Thoracic aorta (tissue), 2 donors: ENCODE results near the gene VPS72. TPM values are rescaled to one million over a fixed set of nuclear protein-coding genes. Genes with fewer than 3 reads are reported as not detected.

Experiments used
- ATAC-seq: fragments of 150-250 bp; one replicate; pipeline ENCODE4 v1.8.0; 2017; ENCODE audit warnings: low read depth; ENCODE audit not compliant: insufficient number of reproducible peaks, low FRiP score
- DNase-seq: peaks from one replicate; pipeline ENCODE4 v3.0.0-alpha.2; 2020; ENCODE audit warnings: low spot score
- H3K27ac ChIP-seq, 2 donors: fragments of 200-600 bp; sonication (generic); 1 replicate in 1 of 2; 2 replicates in 1 of 2; pipeline ENCODE4 v1.5.1; 2016; ENCODE audit warnings: mild to moderate bottlenecking in 2 of 2, moderate library complexity in 2 of 2
- H3K27me3 ChIP-seq: fragments of 200-600 bp; sonication (generic); replicated peaks from 2 replicates; pipeline ENCODE4 v1.6.0; 2016; ENCODE audit warnings: mild to moderate bottlenecking; ENCODE audit not compliant: insufficient read depth
- H3K36me3 ChIP-seq: fragments of 200-600 bp; sonication (generic); one replicate; pipeline ENCODE4 v1.5.1; 2016
- H3K4me1 ChIP-seq, 2 donors: fragments of 200-600 bp; sonication (generic); 1 replicate in 1 of 2; 2 replicates in 1 of 2; pipeline versions ENCODE4 v1.5.1 to v1.6.0; 2016; ENCODE audit warnings: low read depth in 2 of 2, mild to moderate bottlenecking in 1 of 2; ENCODE audit not compliant: control insufficient read depth in 1 of 2
- H3K4me3 ChIP-seq: fragments of 200-600 bp; sonication (generic); 2 replicates; pipeline ENCODE4 v1.5.1; 2016; ENCODE audit warnings: mild to moderate bottlenecking
- H3K9me3 ChIP-seq: fragments of 200-600 bp; sonication (generic); 2 replicates; pipeline ENCODE4 v1.5.1; 2016
- CTCF ChIP-seq: fragments of 200-600 bp; sonication (generic); IDR thresholded peaks from one replicate; pipeline ENCODE4 v1.5.1; 2019; ENCODE audit warnings: antibody characterized with exemption
- total RNA-seq, 2 donors: library from RNA; depleted of rRNA; stranded (reverse); fragments of >200 nt; gene quantifications; one replicate each; pipeline versions ENCODE4 v1.1.0 to v1.2.3, GENCODE V29; 2016

VPS72 gene
- total RNA-seq, 2 donors from 2014 or later: 32.5 to 39.7 TPM

DNA sequence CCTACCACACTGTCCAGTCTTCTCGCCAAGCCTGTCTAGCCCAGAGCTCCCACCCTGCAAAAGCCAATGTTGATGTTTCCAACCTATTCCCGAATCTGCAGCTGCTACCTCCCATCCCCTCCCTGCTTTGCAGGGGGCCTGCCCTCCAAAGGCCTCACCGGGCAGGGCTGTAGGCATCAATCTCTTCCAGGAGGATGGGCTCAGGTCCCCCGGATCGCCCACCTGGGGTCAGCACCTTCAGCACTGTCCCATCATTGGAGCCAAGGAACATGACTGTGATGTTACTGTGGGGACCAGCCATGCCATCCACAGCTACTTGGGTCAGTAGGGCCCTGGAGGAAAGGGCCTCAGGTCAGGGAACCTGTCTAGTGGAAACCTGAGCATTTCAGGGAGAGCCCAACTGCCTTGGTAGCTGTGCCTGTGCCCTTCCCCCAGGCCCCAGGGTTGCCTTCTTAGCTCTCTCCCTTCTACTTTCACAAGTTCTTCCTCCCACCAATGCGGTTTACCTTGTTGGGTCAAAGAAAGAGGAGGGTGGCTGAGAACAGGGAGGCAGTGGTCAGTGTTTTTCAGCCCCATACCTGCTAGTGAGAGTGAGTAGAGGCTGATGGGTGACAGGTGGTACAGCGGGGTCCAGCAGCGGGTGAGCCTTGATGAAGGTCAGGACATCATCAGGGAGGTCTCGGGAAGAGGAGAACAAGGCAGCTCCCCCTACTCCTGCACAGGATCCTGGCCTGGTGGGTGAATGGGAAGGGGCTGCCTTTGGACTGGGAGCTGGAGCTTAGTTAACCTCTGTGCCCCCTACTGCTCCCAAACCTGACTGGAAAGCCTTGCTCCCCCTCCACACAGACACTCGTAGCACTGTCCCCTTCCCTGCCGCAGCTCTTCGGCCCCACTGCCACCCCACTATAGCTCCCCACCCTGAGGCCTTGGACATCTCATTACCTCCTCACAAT is 54.3 kb downstream of the VPS72 start:
- Histone ChIP-seq H3K27ac (no peak overlapping the region), H3K27me3 (no peaks in the 10 kb centered on the region), H3K4me1 (no peaks in the 10 kb centered on the region), H3K36me3 (peaks cover 5% of the 10 kb centered on the region), H3K9me3 (no peaks in the 10 kb centered on the region), H3K4me3 (no peak overlapping the region)
- DNase-seq: no peak
- no peak for TF ChIP-seq CTCF
- ATAC-seq: no peak

DNA sequence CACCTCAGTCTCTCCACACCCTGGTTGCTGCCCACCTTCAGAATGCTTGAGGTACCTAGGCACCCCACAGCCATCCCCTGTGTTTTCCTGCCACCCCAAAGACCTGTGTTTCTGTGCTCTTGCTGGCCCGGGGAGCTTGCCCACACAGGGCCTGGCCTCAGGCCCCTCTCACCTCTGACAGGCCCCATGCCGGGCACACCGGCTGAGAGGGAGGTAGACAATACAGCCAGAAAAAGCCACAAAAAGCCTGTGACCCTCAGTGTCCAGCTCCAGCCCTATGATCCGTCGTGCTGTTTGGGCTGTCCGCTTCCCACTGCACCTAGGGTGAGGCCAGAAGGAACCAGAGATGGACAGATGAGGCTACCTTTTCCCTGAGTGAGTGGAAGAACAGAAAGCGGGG is 55.0 kb downstream of the VPS72 start:
- H3K9me3 ChIP-seq: no peaks in the 10 kb centered on the region
- ATAC-seq: no peak
- H3K27me3 ChIP-seq: no peaks in the 10 kb centered on the region
- H3K36me3 ChIP-seq: peaks cover 5% of the 10 kb centered on the region
- no peak for DNase-seq
- no peaks in the 10 kb centered on the region for H3K4me1 ChIP-seq
- no peak overlapping the region for H3K4me3 ChIP-seq
- TF ChIP-seq CTCF: no peak
- no peak overlapping the region for H3K27ac ChIP-seq

GRCh38 chr1:151134396-151134795 is 55.6 kb downstream of the VPS72 start:
- DNase-seq: no peak
- peaks cover 5% of the 10 kb centered on the region for H3K36me3 ChIP-seq

GRCh38 chr1:151133018-151133806 is 56.8 kb downstream of the VPS72 start:
- ATAC-seq: no peak
- Histone ChIP-seq H3K36me3 (peaks cover 5% of the 10 kb centered on the region), H3K27me3 (no peaks in the 10 kb centered on the region), H3K9me3 (no peaks in the 10 kb centered on the region), H3K27ac (no peak overlapping the region), H3K4me3 (no peak overlapping the region), H3K4me1 (no peaks in the 10 kb centered on the region)
- no peak for DNase-seq
- no peak for TF ChIP-seq CTCF

More at GRCh38 chr1:151134396-151134795, 55.6 kb downstream of the VPS72 start:
- Histone ChIP-seq H3K4me1 (no peaks in the 10 kb centered on the region), H3K27me3 (no peaks in the 10 kb centered on the region), H3K4me3 (no peak overlapping the region), H3K27ac (no peak overlapping the region), H3K9me3 (no peaks in the 10 kb centered on the region)
- no peak for ATAC-seq
- TF ChIP-seq CTCF: no peak
